GM20000 (cell line): Measurements from ENCODE around the gene RPS6KA5.
"Not testable (repeated sequence)": the region's sequence is repeated elsewhere in the genome, so short reads cannot be mapped to it uniquely, and the experiment has no call there.

Experiments used
- DNase-seq: peaks from one replicate; pipeline ENCODE4 v3.0.0; 2012; ENCODE audit warnings: low spot score
- TF ChIP-seq, protein P1 (sequence below): IDR thresholded peaks from 2 replicates; pipeline ENCODE4 v1.5.1; 2012; ENCODE audit warnings: mild to moderate bottlenecking, control low read depth; ENCODE audit errors: extremely low read depth, missing control alignments

Gene RPS6KA5

DNA sequence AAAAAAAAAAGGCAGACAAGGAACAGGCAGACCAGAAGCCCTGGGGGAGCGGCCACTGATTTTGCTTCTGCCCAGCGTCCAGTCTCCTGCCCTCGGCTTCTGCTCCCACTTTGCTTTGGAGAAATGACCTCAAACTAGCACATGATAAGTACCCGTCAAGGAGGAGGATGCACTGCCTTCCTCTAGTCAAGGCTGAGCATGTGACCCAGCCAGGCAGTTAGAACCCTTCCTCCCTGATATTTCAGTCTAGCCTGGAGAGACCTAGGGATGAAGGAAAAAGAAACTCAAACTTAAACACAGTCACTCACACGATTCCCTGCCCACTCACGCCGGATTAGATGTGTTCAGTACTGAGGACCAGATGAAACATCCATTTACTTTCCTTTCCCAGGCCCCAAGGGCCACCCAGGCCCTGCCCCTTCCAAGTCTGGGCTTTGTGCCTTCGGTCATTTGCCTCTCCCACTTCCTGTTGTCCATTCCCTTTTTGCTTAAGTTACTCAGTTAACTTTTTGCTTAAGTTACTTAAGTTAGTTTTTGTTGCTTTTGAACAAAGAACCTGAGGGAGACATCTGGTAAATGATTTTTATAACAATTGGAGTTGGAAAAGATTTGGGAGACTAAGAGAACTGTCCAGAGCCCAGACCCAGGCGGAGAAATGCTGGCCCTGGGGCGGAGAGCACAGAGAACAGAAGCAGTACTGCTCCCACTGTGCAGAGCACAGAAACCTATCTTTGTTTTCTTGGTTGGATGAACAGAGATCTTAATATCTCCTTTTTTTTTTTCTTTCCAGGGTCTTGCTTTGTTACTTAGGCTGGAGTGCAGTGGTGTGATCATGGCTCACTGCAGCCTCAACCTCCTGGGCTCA is 221.2 kb downstream of the RPS6KA5 start:
- DNase-seq: no peak
- TF ChIP-seq, protein P1, sequence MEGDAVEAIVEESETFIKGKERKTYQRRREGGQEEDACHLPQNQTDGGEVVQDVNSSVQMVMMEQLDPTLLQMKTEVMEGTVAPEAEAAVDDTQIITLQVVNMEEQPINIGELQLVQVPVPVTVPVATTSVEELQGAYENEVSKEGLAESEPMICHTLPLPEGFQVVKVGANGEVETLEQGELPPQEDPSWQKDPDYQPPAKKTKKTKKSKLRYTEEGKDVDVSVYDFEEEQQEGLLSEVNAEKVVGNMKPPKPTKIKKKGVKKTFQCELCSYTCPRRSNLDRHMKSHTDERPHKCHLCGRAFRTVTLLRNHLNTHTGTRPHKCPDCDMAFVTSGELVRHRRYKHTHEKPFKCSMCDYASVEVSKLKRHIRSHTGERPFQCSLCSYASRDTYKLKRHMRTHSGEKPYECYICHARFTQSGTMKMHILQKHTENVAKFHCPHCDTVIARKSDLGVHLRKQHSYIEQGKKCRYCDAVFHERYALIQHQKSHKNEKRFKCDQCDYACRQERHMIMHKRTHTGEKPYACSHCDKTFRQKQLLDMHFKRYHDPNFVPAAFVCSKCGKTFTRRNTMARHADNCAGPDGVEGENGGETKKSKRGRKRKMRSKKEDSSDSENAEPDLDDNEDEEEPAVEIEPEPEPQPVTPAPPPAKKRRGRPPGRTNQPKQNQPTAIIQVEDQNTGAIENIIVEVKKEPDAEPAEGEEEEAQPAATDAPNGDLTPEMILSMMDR: no peak

DNA sequence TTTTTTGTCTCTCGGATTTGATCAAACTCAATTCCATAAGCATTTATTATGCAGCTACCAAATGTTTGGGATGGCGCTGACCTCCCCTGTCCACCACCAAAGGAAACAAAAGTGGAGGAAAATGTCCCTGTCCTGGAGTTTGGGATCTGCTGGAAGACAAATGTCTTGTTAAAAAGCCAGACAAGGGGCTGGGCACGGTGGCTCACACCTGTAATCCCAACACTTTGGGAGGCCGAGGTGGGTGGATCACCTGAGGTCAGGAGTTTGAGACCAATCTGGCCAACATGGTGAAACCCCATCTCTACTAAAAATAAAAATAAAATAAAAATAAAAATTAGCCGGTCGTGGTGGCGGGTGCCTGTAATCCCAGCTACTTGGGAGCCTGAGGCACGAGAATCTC is 221.9 kb downstream of the RPS6KA5 start:
- not testable (repeated sequence) for DNase-seq

DNA sequence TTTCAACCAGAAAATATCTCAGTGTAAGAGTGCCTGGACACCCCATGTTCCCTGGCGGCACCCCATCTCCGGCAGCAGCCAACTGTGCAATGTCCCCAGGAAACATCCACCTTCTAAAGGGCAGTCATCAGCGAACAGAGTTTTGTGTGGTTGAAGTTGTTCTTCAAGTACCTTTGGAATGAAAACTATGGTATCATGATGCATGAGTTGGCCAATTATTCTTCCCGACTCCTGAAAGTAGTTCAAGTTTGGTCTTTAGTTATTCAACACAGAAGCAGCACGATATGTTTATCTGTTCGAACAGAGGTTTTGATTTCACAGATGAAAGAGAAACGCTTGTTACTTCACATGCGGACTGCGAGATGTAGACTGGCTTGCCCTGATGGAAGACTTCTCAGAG is 223.1 kb downstream of the RPS6KA5 start:
- TF ChIP-seq, protein P1: no peak
- no peak for DNase-seq

DNA sequence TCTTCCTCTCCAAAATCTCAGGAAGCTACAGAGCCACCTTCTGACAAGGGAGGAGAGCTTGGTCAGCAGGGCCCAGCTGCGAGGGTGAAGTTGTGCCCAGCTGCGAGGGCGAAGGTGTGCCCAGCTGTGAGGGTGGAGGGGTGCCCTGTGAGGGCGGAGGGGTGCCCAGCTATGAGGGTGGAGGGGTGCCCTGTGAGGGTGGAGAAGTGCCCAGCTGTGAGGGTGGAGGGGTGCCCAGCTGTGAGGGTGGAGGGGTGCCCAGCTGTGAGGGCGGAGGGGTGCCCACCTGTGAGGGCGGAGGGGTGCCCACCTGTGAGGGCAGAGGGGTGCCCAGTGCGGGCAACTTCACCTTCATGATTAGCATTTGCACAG is 223.8 kb downstream of the RPS6KA5 start:
- TF ChIP-seq, protein P1: no peak

DNA sequence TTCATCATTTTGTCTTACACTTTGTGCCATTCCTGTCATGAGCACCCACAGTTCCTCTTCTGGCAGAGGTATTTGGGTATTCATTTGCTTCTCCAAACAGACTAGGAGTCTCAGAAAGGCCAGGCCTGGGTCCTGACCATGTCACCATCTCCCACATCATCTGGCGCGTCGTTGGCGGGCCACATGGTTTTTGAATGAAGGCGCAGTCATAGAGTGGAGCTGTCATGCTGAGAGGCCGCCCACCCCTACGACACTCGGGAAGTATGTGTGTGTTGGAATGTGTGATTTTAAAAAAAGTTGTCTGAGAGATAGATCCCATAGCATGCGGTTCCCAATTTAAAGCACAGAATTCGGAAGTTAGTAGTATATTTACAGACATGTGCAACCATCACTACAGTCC is 228.6 kb downstream of the RPS6KA5 start:
- no peak for DNase-seq
- TF ChIP-seq, protein P1: no peak

More for the DNA sequence above, 223.8 kb downstream of the RPS6KA5 start:
- DNase-seq: no peak

DNA sequence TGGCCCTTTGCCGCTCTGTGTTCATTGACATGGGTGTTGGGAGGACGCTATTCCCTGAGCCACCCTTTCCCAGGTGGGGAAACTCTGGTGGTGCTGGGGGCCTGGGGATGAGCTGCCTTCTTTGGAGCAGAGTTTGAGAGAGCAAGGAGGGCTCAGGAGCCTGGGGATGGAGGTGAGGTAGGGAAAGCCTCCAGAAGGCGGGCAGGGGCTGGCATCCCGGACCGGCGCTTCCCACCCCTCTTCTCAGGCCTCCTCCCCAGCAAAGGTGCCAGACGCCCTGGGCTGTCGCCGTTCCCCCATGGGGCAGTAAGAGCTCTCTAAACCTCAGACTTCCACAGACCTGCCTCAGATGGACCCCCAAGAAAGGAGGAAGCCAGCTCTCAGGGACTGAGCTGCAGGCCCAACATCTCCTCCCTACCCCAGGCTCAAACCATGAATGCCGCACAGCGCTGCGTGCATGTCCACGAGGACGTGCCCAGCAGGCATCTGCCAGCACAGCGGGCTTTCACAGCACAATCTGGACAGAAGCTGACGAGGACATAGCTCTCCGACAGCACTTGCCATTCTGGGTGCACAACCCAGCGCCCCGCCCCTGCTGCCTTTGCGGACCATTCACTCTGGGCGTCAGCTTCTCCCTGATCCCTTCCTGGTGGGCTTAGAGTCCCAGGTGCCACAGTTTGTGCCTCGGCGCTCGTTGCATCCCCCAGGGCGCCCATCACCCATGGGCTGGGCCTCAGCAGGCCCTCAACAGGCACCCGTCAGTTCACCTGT is 229.3 kb downstream of the RPS6KA5 start:
- TF ChIP-seq, protein P1: no peak
- DNase-seq: no peak

DNA sequence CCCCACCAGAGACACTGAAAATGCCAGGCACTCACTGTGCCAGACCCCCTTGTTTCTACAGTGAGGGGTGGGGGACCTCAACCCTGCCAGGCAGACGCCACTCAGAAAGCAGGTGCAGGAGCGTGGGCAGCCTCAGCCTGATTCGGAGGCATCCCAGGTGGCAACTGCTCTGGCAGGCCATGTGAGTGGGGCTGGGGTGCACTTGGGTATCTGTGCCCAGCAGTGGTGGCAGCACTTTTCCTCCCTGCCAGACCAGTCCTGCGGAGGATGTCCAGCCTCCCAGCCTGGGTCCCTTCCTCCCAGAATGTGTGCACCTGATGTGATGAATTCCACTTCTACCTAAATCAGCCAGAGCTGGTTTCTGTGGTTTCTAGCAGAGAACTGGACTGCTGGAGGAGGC is 230.8 kb downstream of the RPS6KA5 start:
- TF ChIP-seq, protein P1: no peak
- DNase-seq: no peak
